ENCODE data around the gene CASK.

CASK gene

DNA sequence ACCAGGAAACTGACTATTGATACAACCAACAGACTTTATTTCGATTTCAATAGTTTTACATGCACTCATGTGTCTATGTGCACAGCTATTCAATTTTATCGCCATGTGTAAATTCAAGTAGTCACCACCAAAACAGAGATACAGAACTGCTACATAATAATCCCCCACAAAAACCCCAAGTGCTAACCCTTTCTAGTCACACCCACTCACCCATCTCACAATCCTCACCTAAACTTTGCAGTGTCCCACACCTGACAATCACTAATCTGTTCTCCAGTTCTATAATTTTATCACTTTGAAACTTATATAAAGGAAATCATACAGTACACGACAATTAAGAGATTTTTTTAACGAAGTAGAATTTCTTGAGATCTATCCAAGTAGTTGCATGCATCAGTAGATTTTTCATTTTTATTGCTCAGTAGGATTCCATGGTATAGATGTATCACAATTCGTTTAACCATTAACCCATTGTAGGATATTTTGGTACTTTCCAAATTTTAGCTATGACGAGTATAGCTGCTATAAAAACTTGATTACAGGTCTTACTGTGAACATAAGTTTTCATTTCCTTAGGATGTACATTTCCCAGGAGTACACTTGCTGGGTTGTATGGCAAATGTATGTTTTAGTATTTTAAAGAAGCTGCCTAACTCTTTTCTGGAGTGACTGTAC, 85.9 kb downstream of the CASK start:
- DNase-seq (ENCODE audit: low read depth) = no peak
- no peak for TF ChIP-seq CTCF (IDR thresholded peaks at IDR 0.05; ENCODE audit: low read depth, low read length, missing control alignments)
- no peak overlapping the region for H3K4me3 ChIP-seq (ENCODE audit: low read depth, low read length)

- no peak for TF ChIP-seq CTCF (IDR thresholded peaks at IDR 0.05; ENCODE audit: low read depth, low read length, missing control alignments)
Observed at GRCh38 chrX:41828826-41829225, 94.5 kb downstream of the CASK start.

DNA sequence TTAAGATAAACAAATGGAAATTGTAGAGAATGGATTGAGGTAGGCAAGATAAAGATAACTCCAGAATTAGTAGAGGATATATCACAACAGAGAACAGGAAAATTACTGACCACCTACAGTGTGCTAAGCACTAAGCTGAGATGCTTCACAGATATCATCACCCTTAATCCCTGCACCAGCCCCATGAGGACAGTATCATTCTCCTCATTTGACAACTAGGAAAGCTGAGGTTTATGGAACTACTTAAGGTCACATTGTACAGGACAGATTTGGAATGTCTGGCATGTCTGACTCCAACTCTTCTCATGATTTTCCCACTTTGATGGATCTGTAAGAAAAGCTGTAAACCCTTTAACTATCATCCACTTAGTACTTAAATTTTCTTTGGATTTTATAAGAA, 95.5 kb downstream of the CASK start:
- H3K4me3 ChIP-seq (ENCODE audit: low read depth, low read length) = no peak overlapping the region
- TF ChIP-seq CTCF (IDR thresholded peaks at IDR 0.05; ENCODE audit: low read depth, low read length, missing control alignments) = no peak

More at GRCh38 chrX:41828826-41829225, 94.5 kb downstream of the CASK start:
- no peak for DNase-seq (ENCODE audit: low read depth)
- no peak overlapping the region for H3K4me3 ChIP-seq (ENCODE audit: low read depth, low read length)

GRCh38 chrX:41825796-41826195, 97.6 kb downstream of the CASK start:
- DNase-seq (ENCODE audit: low read depth) = no peak
- no peak for TF ChIP-seq CTCF (IDR thresholded peaks at IDR 0.05; ENCODE audit: low read depth, low read length, missing control alignments)
- no peak overlapping the region for H3K4me3 ChIP-seq (ENCODE audit: low read depth, low read length)

More for the DNA sequence above, 95.5 kb downstream of the CASK start:
- no peak for DNase-seq (ENCODE audit: low read depth)

- TF ChIP-seq CTCF (IDR thresholded peaks at IDR 0.05; ENCODE audit: low read depth, low read length, missing control alignments) = no peak
- no peak for DNase-seq (ENCODE audit: low read depth)
- H3K4me3 ChIP-seq (ENCODE audit: low read depth, low read length) = no peak overlapping the region
Observed at GRCh38 chrX:41824551-41824950, 98.8 kb downstream of the CASK start.

GRCh38 chrX:41823402-41823801, 100.0 kb downstream of the CASK start:
- no peak for DNase-seq (ENCODE audit: low read depth)
- H3K4me3 ChIP-seq (ENCODE audit: low read depth, low read length) = no peak overlapping the region
- no peak for TF ChIP-seq CTCF (IDR thresholded peaks at IDR 0.05; ENCODE audit: low read depth, low read length, missing control alignments)

GRCh38 chrX:41822892-41823291, 100.5 kb downstream of the CASK start:
- no peak for DNase-seq (ENCODE audit: low read depth)
- no peak for TF ChIP-seq CTCF (IDR thresholded peaks at IDR 0.05; ENCODE audit: low read depth, low read length, missing control alignments)
- H3K4me3 ChIP-seq (ENCODE audit: low read depth, low read length) = no peak overlapping the region

Measured in GM12864 (cell line).